SK-N-SH treated with all-trans-retinoic acid at 6 μM for 48 hours (cell line): ENCODE data around the gene PGAP2.

Experiments used
- ATAC-seq: fragments of 200-7000 bp; cut with Tn5 transposase; 3 replicates; pipeline ENCODE4 v1.9.1; 2020; ENCODE audit warnings: mild to moderate bottlenecking, moderate library complexity
- ARNTL ChIP-seq: fragments of 450-650 bp; formaldehyde crosslinking; IDR thresholded peaks from 2 replicates; pipeline ENCODE4 v1.5.0; 2020; ENCODE audit warnings: low read depth, mild to moderate bottlenecking, moderate library complexity, borderline replicate concordance
- BACH2 ChIP-seq: fragments of 250-450 bp; sonication (Bioruptor Pico); IDR thresholded peaks from 2 replicates; pipeline ENCODE4 v1.9.0; 2021; ENCODE audit warnings: mild to moderate bottlenecking, borderline replicate concordance
- CSDC2 ChIP-seq: fragments of 250-450 bp; sonication (Bioruptor Pico); IDR thresholded peaks from 2 replicates; pipeline ENCODE4 v1.5.0; 2020; ENCODE audit warnings: mild to moderate bottlenecking, moderate library complexity
- OSR1 ChIP-seq: fragments of 250-450 bp; sonication (Bioruptor Pico); IDR thresholded peaks from 2 replicates; pipeline ENCODE4 v1.8.0; 2022; ENCODE audit warnings: moderate library complexity, mild to moderate bottlenecking, inconsistent platforms
- PPARA ChIP-seq: fragments of 250-450 bp; sonication (Bioruptor Pico); IDR thresholded peaks from 2 replicates; pipeline ENCODE4 v1.5.0; 2020; ENCODE audit warnings: mild to moderate bottlenecking, borderline replicate concordance
- RARB ChIP-seq: fragments of 250-450 bp; sonication (Bioruptor Pico); IDR thresholded peaks from 2 replicates; pipeline ENCODE4 v1.8.0; 2021; ENCODE audit warnings: mild to moderate bottlenecking, moderate library complexity
- SNAI2 ChIP-seq: fragments of 250-450 bp; sonication (Bioruptor Pico); IDR thresholded peaks from 2 replicates; pipeline ENCODE4 v1.5.0; 2020; ENCODE audit warnings: mild to moderate bottlenecking, moderate library complexity
- TCF4 ChIP-seq: fragments of 250-450 bp; sonication (Bioruptor Pico); IDR thresholded peaks from 2 replicates; pipeline ENCODE4 v1.8.0; 2021; ENCODE audit warnings: mild to moderate bottlenecking, moderate library complexity, borderline replicate concordance
- TOX ChIP-seq: fragments of 250-450 bp; sonication (Bioruptor Pico); IDR thresholded peaks from 2 replicates; pipeline ENCODE4 v1.8.0; 2021; ENCODE audit warnings: mild to moderate bottlenecking, moderate library complexity, borderline replicate concordance
- ZC3H10 ChIP-seq: fragments of 250-450 bp; sonication (Bioruptor Pico); IDR thresholded peaks from 2 replicates; pipeline ENCODE4 v1.5.1; 2021; ENCODE audit warnings: mild to moderate bottlenecking, moderate library complexity
- ZFP3 ChIP-seq: fragments of 250-450 bp; sonication (Bioruptor Pico); IDR thresholded peaks from 2 replicates; pipeline ENCODE4 v1.5.0; 2020; ENCODE audit warnings: mild to moderate bottlenecking, moderate library complexity
- ZFP30 ChIP-seq: fragments of 450-650 bp; formaldehyde crosslinking; IDR thresholded peaks from 2 replicates; pipeline ENCODE4 v1.5.0; 2022; ENCODE audit warnings: mild to moderate bottlenecking, moderate library complexity
- ZNF565 ChIP-seq: fragments of 450-650 bp; formaldehyde crosslinking; conservative IDR thresholded peaks from 2 replicates; pipeline ENCODE4 v1.5.0; 2020; ENCODE audit warnings: low read depth, mild to moderate bottlenecking, moderate library complexity
- ZNF70 ChIP-seq: fragments of 450-650 bp; formaldehyde crosslinking; IDR thresholded peaks from 2 replicates; pipeline ENCODE4 v1.5.0; 2020; ENCODE audit warnings: mild to moderate bottlenecking, moderate library complexity
- ZNF8 ChIP-seq: fragments of 450-650 bp; formaldehyde crosslinking; IDR thresholded peaks from 2 replicates; pipeline ENCODE4 v1.5.0; 2020; ENCODE audit warnings: mild to moderate bottlenecking, moderate library complexity
- TF ChIP-seq, protein P1 (sequence below): fragments of 250-450 bp; sonication (Bioruptor Pico); IDR thresholded peaks from 2 replicates; pipeline ENCODE4 v1.5.1; 2021; ENCODE audit warnings: mild to moderate bottlenecking, moderate library complexity
- TF ChIP-seq, protein P2 (sequence below): fragments of 250-450 bp; sonication (Bioruptor Pico); IDR thresholded peaks from 2 replicates; pipeline ENCODE4 v1.8.0; 2020; ENCODE audit warnings: mild to moderate bottlenecking, moderate library complexity, borderline replicate concordance
- TF ChIP-seq, protein P3 (sequence below): fragments of 250-450 bp; sonication (Bioruptor Pico); IDR thresholded peaks from 2 replicates; pipeline ENCODE4 v1.8.0; 2021; ENCODE audit warnings: low read depth, mild to moderate bottlenecking, moderate library complexity, borderline replicate concordance
- TF ChIP-seq, protein P4 (sequence below): fragments of 250-450 bp; sonication (Bioruptor Pico); IDR thresholded peaks from 2 replicates; pipeline ENCODE4 v1.5.1; 2020; ENCODE audit warnings: low read depth, mild to moderate bottlenecking, moderate library complexity

The PGAP2 gene

DNA sequence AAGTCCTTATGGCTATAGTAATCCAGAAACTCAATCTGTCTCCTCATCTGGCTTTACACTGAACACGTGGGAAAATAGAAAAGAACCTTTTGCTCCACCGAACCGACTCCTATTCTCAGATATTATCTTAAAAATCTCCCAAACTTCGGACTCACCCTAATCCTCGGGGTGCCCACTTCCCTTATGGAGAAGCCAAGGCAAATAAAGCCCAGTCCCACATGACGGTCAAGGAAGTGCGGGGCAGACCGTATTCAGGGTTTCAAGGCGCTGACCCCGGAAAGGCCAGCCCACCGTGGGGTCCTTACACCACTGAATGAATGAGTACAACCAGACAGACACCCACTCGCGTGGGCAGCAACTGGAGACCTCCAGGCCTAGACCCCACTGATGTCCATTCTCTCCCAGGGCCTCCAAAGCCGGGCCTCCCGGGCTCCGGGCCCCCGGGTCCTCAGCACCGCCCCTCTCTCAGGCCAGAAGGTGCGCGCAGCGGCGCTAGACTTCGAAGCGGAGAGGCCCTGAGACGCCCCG, 11.5 kb upstream of the PGAP2 start:
- TF ChIP-seq, protein P1, sequence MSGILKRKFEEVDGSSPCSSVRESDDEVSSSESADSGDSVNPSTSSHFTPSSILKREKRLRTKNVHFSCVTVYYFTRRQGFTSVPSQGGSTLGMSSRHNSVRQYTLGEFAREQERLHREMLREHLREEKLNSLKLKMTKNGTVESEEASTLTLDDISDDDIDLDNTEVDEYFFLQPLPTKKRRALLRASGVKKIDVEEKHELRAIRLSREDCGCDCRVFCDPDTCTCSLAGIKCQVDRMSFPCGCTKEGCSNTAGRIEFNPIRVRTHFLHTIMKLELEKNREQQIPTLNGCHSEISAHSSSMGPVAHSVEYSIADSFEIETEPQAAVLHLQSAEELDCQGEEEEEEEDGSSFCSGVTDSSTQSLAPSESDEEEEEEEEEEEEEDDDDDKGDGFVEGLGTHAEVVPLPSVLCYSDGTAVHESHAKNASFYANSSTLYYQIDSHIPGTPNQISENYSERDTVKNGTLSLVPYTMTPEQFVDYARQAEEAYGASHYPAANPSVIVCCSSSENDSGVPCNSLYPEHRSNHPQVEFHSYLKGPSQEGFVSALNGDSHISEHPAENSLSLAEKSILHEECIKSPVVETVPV (CRISPR knock-in tag): no peak
- no peak for TF ChIP-seq ZC3H10 (CRISPR knock-in tag)
- TF ChIP-seq ZNF70 (CRISPR knock-in tag): no peak
- TF ChIP-seq ARNTL (CRISPR knock-in tag): no peak
- no peak for TF ChIP-seq TCF4 (CRISPR knock-in tag)
- TF ChIP-seq RARB (CRISPR knock-in tag): no peak
- TF ChIP-seq TOX (CRISPR knock-in tag): no peak
- TF ChIP-seq ZFP30 (CRISPR knock-in tag): no peak

DNA sequence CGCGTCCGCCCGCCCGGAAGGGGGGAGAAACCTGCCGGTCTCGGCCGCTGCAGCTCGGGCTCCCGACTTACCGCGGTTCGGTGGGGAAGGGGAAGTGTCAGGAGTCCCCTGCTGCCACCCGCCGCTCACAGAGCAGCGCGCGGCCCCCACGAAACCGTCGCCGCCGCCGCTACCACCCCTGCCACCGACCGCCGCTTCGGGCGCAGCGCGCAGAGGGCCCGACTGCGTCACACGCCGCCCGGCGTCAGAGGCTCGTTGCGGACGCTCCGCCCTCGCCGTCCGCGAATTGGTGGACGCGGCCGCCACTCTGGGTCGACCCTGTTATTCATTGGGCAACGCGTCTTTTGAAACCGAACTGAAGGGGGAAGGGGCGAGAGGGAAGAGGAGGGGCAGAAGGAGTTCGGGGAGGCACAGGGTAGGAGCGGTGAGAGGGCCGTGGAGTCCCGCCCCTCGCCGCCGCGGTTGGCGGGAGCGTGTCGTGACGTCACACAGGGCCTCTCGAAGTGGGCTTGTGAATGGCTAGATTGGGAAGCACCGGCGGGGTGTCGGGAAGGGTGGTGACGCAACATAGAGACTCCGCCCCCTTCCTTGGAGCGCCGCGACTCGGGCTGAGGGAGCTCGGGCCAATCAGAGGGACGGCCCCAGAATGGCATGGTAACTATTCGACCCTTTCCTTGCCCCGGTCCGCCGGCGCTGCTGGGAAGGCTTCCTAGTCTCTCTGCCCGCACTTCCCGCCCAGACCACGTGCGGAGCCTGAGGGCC, 10.8 kb upstream of the PGAP2 start, which contains the start of gene NUP98:
Gene NUP98 (minus strand): TSS at position 226 of the 762 bp plus-strand sequence. CDS start 15,437 bp downstream, outside the sequence.
- no peak for TF ChIP-seq ZC3H10 (CRISPR knock-in tag)
- peak; percentile 29; the same call in 1 of the 2 replicates for TF ChIP-seq ZFP3 (CRISPR knock-in tag)
- peak; percentile 93 for ATAC-seq

More for the DNA sequence above, 11.5 kb upstream of the PGAP2 start:
- peak; percentile 62 for ATAC-seq

DNA sequence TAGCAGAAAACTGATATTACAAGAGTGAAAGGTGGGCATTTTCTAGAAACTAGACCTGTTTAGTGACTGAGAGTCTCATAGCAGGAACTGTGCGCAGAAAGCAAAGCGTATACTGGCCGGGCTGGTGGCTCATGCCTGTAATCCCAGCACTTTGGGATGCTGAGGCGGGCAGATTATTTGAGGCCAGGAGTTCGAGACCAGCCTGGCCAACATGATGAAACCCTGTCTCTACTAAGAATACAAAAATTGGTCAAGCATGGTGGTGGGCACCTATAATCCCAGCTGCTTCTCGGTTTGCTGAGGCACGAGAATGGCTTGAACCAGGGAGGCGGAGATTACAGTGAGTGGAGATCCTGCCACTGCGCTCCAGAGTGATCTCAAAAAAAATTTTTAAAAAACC, 9.2 kb upstream of the PGAP2 start:
- TF ChIP-seq, protein P2, sequence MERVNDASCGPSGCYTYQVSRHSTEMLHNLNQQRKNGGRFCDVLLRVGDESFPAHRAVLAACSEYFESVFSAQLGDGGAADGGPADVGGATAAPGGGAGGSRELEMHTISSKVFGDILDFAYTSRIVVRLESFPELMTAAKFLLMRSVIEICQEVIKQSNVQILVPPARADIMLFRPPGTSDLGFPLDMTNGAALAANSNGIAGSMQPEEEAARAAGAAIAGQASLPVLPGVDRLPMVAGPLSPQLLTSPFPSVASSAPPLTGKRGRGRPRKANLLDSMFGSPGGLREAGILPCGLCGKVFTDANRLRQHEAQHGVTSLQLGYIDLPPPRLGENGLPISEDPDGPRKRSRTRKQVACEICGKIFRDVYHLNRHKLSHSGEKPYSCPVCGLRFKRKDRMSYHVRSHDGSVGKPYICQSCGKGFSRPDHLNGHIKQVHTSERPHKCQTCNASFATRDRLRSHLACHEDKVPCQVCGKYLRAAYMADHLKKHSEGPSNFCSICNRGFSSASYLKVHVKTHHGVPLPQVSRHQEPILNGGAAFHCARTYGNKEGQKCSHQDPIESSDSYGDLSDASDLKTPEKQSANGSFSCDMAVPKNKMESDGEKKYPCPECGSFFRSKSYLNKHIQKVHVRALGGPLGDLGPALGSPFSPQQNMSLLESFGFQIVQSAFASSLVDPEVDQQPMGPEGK: no peak
- no peak for TF ChIP-seq CSDC2
- no peak for TF ChIP-seq OSR1 (CRISPR knock-in tag)
- TF ChIP-seq, protein P3, sequence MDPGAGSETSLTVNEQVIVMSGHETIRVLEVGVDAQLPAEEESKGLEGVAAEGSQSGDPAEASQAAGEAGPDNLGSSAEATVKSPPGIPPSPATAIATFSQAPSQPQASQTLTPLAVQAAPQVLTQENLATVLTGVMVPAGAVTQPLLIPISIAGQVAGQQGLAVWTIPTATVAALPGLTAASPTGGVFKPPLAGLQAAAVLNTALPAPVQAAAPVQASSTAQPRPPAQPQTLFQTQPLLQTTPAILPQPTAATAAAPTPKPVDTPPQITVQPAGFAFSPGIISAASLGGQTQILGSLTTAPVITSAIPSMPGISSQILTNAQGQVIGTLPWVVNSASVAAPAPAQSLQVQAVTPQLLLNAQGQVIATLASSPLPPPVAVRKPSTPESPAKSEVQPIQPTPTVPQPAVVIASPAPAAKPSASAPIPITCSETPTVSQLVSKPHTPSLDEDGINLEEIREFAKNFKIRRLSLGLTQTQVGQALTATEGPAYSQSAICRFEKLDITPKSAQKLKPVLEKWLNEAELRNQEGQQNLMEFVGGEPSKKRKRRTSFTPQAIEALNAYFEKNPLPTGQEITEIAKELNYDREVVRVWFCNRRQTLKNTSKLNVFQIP (CRISPR knock-in tag): no peak
- TF ChIP-seq, protein P4, sequence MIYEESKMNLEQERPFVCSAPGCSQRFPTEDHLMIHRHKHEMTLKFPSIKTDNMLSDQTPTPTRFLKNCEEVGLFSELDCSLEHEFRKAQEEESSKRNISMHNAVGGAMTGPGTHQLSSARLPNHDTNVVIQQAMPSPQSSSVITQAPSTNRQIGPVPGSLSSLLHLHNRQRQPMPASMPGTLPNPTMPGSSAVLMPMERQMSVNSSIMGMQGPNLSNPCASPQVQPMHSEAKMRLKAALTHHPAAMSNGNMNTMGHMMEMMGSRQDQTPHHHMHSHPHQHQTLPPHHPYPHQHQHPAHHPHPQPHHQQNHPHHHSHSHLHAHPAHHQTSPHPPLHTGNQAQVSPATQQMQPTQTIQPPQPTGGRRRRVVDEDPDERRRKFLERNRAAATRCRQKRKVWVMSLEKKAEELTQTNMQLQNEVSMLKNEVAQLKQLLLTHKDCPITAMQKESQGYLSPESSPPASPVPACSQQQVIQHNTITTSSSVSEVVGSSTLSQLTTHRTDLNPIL (CRISPR knock-in tag): no peak
- no peak for ATAC-seq

DNA sequence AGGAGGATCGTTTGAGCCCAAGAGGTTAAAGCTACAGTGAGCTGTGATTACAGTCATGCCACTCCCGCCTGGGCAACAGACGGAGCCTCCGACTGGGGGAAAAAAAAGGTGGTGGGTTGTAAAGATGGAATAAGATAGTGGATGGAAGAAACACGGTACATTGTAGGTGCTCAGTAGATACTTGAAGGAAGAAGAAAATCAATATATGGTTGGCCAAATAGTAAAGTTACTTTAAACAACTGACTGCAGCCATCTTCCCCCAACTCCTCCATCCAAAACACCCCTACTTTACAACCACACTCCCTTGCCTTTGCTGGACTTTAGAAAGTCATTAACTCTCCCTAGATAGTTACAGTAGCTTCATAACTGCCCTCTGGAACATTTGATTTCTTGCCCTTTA, 8.5 kb upstream of the PGAP2 start:
- no peak for ATAC-seq
- TF ChIP-seq, protein P2: no peak
- TF ChIP-seq BACH2 (CRISPR knock-in tag): no peak

DNA sequence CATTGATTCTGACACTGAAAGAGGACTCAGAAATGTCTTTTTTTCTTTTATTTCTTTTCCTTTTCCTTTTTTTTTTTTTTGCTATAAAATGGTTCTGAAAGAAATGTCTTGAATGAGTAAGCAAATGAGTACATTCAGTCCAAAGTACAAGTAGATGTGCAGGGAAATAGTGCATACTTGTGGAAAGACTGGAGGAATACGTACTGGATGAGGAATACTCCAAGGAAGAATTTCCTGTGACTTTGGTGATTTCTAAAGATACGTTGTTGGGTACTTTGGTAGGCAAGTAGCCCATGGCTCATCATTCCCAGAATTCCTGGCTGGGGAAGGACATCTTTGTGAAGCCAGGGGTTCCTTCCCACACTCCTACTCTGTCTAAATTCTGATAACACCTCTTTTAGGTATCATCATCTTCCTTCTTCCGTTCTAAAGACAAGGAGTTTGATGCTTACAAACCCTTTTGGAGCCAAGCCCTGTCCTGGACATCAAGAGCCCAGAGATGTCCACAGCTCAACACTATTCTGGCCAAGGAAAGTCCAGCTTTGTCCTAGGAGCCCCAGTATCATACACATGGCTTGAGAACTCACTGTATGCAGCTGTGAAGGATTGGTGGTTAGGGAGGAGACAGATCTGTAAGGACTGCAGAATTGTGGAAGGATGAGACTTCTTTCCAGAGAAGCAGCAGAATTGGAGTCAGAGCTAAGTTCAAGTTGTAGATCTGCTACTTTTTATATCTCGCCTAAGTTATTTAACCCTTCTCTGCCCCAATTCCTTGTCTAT, 6.2 kb upstream of the PGAP2 start:
- ATAC-seq: no peak
- TF ChIP-seq ZNF8 (CRISPR knock-in tag) (no peak), ZNF565 (CRISPR knock-in tag) (no peak), ARNTL (CRISPR knock-in tag) (no peak), ZNF70 (CRISPR knock-in tag) (no peak), SNAI2 (no peak), CSDC2 (no peak), ZC3H10 (CRISPR knock-in tag) (no peak), PPARA (no peak), ZFP30 (CRISPR knock-in tag) (no peak)
- TF ChIP-seq, protein P4 (CRISPR knock-in tag): no peak
- TF ChIP-seq, protein P1 (CRISPR knock-in tag): no peak
